ENCODE results near the gene CEACAM16. TPM values are rescaled to one million over a fixed set of nuclear protein-coding genes. Genes with fewer than 3 reads are reported as not detected.

The CEACAM16 gene
- polyA plus RNA-seq, 1 donor (not counting 4 experiments of a cell fraction or from before 2014, with no cell fraction given) = not detected

GRCh38 chr19:44710483-44710882 lies 11.5 kb downstream of the CEACAM16 start:
- no peak overlapping the region for H3K4me3 ChIP-seq (ENCODE audit: control insufficient read depth in 2 of 3, extremely low read depth in 1 of 3, insufficient read depth in 2 of 3, low read depth in 1 of 3, low read length in 3 of 3)
- no peak overlapping the region for H3K4me2 ChIP-seq (ENCODE audit: control insufficient read depth, extremely low read depth, insufficient read depth, low read depth, low read length)
- H3K27me3 ChIP-seq (ENCODE audit: control insufficient read depth, extremely low read depth, insufficient read depth, low read length) = peaks cover 3% of the 10 kb centered on the region
- FAIRE-seq = no peak
- no peaks in the 10 kb centered on the region for H3K36me3 ChIP-seq (ENCODE audit: control insufficient read depth in 2 of 2, extremely low read depth in 1 of 2, insufficient read depth in 2 of 2, low read length in 2 of 2)
- no peak overlapping the region for H3K27ac ChIP-seq (ENCODE audit: control insufficient read depth, insufficient read depth, low read length)
- no peak for DNase-seq (ENCODE audit: low read depth, low spot score)
- no peaks in the 10 kb centered on the region for H3K79me2 ChIP-seq (ENCODE audit: control insufficient read depth, insufficient read depth, low read length)
- H4K20me1 ChIP-seq (ENCODE audit: control insufficient read depth, extremely low read depth, insufficient read depth, low read length) = no peaks in the 10 kb centered on the region
- no peaks in the 10 kb centered on the region for H3K4me1 ChIP-seq (ENCODE audit: control insufficient read depth, extremely low read depth, insufficient read depth, low read length)
- H3K9me3 ChIP-seq (ENCODE audit: control insufficient read depth, low read depth, low read length) = peaks cover 6% of the 10 kb centered on the region
- H3K9ac ChIP-seq (ENCODE audit: control insufficient read depth, extremely low read depth, insufficient read depth, low read length) = no peak overlapping the region
- H2AFZ ChIP-seq (ENCODE audit: control insufficient read depth, low read length) = no peak overlapping the region
- dilution Hi-C loops (cut with MboI; ENCODE audit: extremely low pct_ligation_motif_present, low sequenced_read_pairs) = no loop called here
- no peaks in the 10 kb centered on the region for H3K9me1 ChIP-seq (ENCODE audit: control insufficient read depth, extremely low read depth, insufficient read depth, low read length)
- no peak for TF ChIP-seq CTCF (optimal IDR thresholded peaks at IDR 0.05 in 1 of 3, IDR thresholded peaks at IDR 0.05 in 1 of 3, conservative IDR thresholded peaks at IDR 0.05 in 1 of 3; ENCODE audit: extremely low read depth in 1 of 3, insufficient read depth in 2 of 3, low read length in 3 of 3)
- no peak for TF ChIP-seq EZH2 (IDR thresholded peaks at IDR 0.05; ENCODE audit: low read length)

- Histone ChIP-seq H3K4me3 (ENCODE audit: control insufficient read depth in 2 of 3, extremely low read depth in 1 of 3, insufficient read depth in 2 of 3, low read depth in 1 of 3, low read length in 3 of 3) (no peak overlapping the region), H3K4me1 (ENCODE audit: control insufficient read depth, extremely low read depth, insufficient read depth, low read length) (no peaks in the 10 kb centered on the region), H3K79me2 (ENCODE audit: control insufficient read depth, insufficient read depth, low read length) (no peaks in the 10 kb centered on the region), H3K4me2 (ENCODE audit: control insufficient read depth, extremely low read depth, insufficient read depth, low read depth, low read length) (no peak overlapping the region), H3K9me1 (ENCODE audit: control insufficient read depth, extremely low read depth, insufficient read depth, low read length) (no peaks in the 10 kb centered on the region), H3K36me3 (ENCODE audit: control insufficient read depth in 2 of 2, extremely low read depth in 1 of 2, insufficient read depth in 2 of 2, low read length in 2 of 2) (no peaks in the 10 kb centered on the region), H2AFZ (ENCODE audit: control insufficient read depth, low read length) (no peak overlapping the region), H4K20me1 (ENCODE audit: control insufficient read depth, extremely low read depth, insufficient read depth, low read length) (no peaks in the 10 kb centered on the region), H3K9me3 (ENCODE audit: control insufficient read depth, low read depth, low read length) (peaks cover 6% of the 10 kb centered on the region), H3K9ac (ENCODE audit: control insufficient read depth, extremely low read depth, insufficient read depth, low read length) (no peak overlapping the region), H3K27ac (ENCODE audit: control insufficient read depth, insufficient read depth, low read length) (no peak overlapping the region), H3K27me3 (ENCODE audit: control insufficient read depth, extremely low read depth, insufficient read depth, low read length) (no peaks in the 10 kb centered on the region)
- no peak for TF ChIP-seq EZH2 (IDR thresholded peaks at IDR 0.05; ENCODE audit: low read length)
- no peak for TF ChIP-seq CTCF (optimal IDR thresholded peaks at IDR 0.05 in 1 of 3, IDR thresholded peaks at IDR 0.05 in 1 of 3, conservative IDR thresholded peaks at IDR 0.05 in 1 of 3; ENCODE audit: extremely low read depth in 1 of 3, insufficient read depth in 2 of 3, low read length in 3 of 3)
- dilution Hi-C loops (cut with MboI; ENCODE audit: extremely low pct_ligation_motif_present, low sequenced_read_pairs) = no loop called here
- DNase-seq (ENCODE audit: low read depth, low spot score) (no peak), FAIRE-seq (no peak)
These were observed 14.0 kb downstream of the CEACAM16 start for GRCh38 chr19:44712864-44713515.
